Ishikawa (cell line): ENCODE data around the gene ECHDC3.

Experiments used
- CEBPB ChIP-seq: IDR thresholded peaks from 2 replicates; pipeline ENCODE4 v1.6.1; 2012
- FOXM1 ChIP-seq: IDR thresholded peaks from 2 replicates; pipeline ENCODE4 v1.6.1; 2012; ENCODE audit warnings: low read depth, borderline replicate concordance
- MAX ChIP-seq: IDR thresholded peaks from 2 replicates; pipeline ENCODE4 v1.6.1; 2012
- NFIC ChIP-seq: IDR thresholded peaks from 2 replicates; pipeline ENCODE4 v1.6.1; 2012
- RAD21 ChIP-seq: IDR thresholded peaks from 2 replicates; pipeline ENCODE4 v1.6.1; 2012; ENCODE audit warnings: low read depth
- REST ChIP-seq: IDR thresholded peaks from 2 replicates; pipeline ENCODE4 v1.6.1; 2012; ENCODE audit warnings: low read depth, mild to moderate bottlenecking
- TEAD4 ChIP-seq: IDR thresholded peaks from 2 replicates; pipeline ENCODE4 v1.6.1; 2012

- no peak for TF ChIP-seq FOXM1
- TF ChIP-seq TEAD4 = no peak
- no peak for TF ChIP-seq CEBPB
- no peak for TF ChIP-seq REST
- TF ChIP-seq MAX = no peak
- TF ChIP-seq RAD21 = no peak
- TF ChIP-seq NFIC = no peak
These were observed 20.4 kb upstream of the ECHDC3 start for GRCh38 chr10:11721806-11722205.
